ENCODE measurements around the gene COPB2.
"Not testable (repeated sequence)": the region's sequence is repeated elsewhere in the genome, so short reads cannot be mapped to it uniquely, and the experiment has no call there.

COPB2 gene

DNA sequence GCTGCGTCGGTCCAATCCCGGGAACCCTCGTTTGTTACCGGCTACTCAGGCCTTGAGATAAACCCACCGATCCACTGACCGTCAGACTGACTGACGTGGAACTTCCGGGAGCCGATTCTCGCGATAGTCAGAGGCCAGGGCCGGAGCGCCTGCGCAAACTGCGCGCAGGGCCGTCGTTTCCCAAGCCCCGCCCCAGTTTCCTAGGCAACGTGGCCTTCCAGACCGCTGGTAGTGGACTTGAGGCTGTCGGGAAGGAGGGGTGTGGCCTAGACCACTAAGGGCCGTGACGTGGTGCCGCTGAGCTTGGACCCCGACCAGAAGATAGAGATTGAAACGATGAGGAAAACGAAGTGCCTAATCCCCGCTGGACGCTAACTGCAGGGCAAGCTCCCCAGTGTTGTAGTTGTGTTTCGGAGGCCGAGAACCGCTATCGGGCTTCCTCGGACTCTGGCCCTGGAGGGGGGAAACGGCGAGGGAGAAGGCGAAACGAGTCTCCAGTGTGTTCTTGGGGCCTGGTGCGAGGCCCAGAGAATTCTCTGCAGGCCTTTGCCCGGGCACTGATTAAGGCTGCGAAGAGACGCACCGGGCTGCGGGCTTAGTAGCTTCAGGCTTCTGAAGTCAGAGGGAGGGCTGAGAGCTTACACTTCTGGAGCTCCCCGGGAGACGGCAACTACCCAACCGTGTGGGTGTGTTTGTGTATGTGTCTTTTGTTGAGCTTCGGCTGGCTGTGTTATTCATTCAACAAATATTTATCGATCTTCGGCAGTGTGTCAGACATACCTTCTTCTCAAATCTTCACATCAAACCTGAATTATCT lies at the start of gene COPB2:
Gene COPB2, minus strand, starts transcription at position 96 of the 817 bp plus-strand sequence. CDS start 97 bp downstream, outside the sequence.
- peak; percentile 98 for DNase-seq (ENCODE audit: low read depth, low spot score)

DNA sequence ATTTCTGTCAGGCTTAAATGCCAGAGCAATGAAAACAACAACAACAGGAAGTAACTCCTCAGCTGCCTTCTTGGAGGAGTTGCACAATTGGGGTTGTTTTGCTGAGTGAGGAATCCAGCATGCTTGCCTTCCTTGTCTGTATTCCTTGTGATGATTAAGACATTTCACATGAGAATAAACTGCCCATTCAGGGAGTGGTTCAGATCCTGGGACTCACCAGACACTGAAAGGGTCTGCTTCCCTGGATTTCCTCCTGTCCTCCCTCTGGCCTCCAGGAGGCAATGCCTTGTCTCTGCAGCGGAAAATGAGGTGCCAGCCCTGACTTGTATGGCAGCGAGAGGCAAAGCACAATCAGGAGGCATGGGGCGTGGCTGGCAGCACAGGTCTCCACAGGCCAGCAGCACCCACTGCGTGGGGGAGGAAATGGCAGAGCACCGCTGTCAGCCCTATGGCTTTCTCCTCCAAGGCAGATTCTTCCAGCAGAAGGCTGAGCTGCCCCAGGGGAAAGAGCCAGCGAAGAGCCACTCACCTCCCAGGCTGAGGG lies 45.4 kb upstream of the COPB2 start:
- DNase-seq (ENCODE audit: low read depth, low spot score): no peak

DNA sequence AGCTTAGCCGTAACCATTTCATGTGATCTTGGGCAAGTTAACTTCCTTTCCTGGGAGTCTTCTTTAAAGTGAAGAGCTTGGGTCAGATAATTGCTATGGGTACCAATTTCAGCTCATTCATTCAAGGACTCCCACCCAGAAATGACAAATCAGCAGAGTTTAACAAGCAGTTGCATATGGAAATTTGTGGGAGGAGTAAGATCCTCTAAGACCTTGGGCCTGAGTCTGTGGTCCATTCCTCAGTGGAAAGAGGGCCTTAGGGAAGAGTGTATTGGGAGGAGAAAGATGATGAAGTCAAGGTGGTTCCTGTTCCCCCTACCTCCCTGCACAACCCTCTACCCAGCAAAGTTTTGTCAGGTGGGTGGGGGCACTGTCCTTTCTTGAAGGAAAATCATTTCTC lies 44.8 kb upstream of the COPB2 start:
- no peak for DNase-seq (ENCODE audit: low read depth, low spot score)

DNA sequence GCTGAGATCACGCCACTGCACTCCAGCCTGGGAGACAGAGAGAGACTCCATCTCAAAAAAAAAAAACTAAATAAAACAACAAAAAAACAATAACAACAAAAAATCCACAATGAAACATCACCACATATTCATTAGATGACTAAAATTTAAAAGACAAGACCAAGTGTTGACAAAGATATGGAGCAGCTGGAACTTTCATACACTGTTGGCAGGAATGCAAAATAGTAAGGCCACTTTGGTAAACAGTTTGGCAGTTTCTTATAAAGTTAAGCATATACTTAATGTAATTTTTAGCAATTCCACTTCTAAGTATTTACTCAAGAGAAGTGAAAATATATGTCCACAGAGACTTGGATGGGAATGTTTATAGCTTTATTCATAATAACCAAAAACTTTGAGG lies 43.6 kb upstream of the COPB2 start:
- no peak for DNase-seq (ENCODE audit: low read depth, low spot score)

DNA sequence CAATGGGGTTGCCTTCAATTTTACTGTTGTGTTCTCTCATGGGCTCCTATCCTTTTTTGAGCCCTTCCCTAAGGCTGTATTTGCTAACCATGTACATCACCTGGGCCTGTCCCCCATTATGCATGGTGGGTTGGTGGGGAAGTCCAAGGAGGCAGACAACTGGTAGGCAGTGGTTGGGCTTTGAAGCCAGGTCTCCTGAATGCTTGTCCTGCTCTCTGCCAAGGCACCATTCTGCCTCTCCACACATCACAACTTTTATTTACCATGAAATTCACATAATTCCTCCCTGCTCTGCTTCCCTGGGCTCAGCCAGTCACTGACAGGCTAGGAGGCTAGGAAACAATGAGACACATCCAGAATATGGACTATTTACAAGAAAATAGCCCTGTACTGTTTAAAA lies 41.0 kb upstream of the COPB2 start:
- DNase-seq (ENCODE audit: low read depth, low spot score): no peak

DNA sequence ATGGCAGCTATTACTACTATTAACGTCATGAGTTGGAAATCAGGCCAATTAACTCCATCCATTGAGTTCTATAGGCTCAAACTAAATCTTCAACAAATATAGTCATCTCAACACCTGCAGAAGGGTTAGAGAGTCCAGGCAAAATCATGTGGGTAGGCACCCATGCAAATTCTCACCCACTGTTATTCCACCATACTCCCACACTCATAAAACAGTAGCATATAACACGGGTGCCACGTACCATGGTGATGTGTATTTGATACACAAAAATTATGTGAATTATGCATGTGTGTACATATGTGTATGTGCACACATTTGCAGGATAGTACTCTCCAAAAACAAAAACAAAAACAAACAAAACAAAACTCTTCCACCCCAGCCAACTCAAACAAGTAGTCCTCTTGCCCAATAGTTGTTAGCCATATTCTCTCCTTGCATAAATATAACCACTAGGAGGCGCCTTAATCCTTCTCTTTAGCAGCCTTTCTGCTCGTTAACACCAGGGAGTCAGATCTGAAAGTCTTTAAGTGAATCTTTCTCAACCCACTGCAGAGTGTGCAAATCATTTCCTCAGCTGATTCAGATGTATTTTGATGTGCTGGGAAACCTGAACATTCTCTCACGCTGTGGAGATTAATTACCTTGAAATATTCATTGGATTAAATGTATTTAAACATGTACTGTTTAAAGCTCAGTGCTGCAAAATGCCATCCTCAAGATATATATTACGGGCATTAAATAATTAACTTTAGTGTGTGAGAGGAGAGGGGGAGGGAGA lies 38.0 kb upstream of the COPB2 start:
- peak; percentile 57 for DNase-seq (ENCODE audit: low read depth, low spot score)

DNA sequence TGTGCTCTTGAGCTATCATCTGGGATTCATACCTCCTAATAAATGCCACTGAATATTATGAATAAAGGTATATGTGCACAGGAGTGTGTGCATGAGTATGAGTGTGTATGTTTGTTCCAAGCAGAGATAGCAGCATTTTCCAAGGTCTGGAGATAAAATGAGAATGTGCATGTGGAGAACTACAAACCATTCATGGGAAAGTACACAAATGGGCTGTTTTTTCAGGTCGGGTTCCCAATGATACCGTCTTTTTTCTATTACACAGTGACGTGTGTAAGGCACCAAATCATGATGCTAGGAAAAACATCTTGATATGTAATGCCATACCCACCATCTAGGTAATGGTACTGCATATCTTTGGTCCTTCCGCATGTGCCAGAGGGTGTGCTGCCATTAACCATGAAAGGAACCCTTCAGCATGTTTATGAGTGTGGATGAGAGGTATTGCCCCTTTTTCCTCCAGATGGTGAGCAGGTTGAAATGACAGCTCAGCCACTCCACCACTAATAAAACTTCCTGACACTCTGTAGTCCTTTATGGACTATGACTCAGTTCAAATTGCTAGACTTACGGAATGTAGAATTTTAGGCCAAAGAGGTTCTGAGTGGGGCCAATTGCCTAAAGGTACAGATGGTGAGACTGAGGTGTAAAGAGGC lies 36.4 kb upstream of the COPB2 start:
- no peak for DNase-seq (ENCODE audit: low read depth, low spot score)

DNA sequence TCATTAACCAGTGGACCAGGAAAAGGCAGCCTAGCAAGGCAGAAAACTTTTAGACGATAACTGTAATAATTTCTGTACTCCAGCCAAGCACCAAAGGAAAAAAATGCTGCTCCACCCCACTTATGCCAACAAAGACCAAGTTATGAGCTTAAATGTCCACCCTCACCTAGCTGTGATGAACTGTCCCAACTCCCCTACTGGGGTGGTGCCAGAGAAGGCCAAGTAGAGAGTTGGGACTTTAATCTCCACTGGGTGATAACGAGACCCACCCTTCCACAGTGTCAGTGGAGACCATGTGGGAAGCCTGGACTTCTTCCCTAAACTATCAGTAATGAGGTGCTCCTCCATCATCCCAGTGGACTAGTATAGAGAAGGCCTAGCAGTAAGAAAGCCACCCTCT lies 33.8 kb upstream of the COPB2 start:
- DNase-seq (ENCODE audit: low read depth, low spot score): no peak

DNA sequence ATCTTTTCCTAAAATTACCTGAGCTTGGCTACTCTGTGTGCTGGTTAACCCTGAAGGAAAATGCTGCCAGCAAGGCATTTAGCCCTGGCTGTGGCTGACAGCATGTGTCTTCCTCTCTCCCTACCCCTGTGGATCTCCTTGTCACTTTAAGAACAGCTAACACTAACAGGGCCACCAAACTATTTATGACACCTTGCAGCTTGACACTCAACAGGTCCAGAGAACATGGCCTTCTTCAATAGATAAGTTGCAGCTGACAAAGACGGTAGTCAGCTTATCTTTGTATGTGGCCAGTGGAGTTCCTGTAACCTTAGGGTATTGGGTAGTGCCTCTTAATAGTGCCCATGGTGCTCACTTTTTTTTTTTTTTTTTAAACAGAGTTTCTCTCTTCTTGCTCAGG lies 32.0 kb upstream of the COPB2 start:
- no peak for DNase-seq (ENCODE audit: low read depth, low spot score)

DNA sequence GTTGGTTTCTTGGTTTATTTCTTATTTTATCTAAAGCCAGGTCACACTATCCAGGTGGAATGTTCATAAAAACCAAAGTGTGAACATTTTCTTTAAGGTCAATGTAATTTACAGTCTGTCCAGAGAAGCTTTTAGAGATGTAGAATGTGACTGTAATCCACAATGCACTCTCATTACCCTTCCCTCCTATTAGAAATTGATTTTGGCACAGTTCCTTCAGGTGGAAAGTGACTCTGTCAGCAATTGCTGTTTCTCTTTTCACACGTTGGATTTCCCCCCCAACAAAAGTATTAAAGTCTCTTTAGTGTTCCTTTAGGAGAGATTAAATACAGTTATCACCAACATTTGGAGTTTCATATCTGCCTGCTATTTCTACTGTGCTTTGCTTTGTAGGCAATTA lies 31.6 kb upstream of the COPB2 start:
- no peak for DNase-seq (ENCODE audit: low read depth, low spot score)

DNA sequence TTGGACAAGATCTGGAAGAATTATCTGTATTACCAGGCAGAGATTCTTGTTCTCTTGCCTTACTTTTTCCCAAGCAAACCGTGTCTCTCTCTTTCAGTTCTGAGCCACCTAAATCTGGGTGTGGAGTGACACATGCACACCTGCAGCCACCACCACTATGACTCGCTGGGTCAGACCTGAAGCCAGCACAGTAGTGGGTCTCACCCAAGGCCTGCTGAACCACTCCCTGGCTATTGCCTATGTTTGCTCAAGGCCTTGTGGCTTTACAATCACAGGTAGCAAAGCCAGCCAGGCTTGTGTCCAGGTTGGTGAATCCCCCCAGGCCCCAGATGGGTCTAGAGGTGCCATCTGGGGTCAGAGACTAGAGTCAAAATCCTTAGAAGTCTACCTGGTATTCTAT lies 28.7 kb upstream of the COPB2 start:
- DNase-seq (ENCODE audit: low read depth, low spot score): no peak

DNA sequence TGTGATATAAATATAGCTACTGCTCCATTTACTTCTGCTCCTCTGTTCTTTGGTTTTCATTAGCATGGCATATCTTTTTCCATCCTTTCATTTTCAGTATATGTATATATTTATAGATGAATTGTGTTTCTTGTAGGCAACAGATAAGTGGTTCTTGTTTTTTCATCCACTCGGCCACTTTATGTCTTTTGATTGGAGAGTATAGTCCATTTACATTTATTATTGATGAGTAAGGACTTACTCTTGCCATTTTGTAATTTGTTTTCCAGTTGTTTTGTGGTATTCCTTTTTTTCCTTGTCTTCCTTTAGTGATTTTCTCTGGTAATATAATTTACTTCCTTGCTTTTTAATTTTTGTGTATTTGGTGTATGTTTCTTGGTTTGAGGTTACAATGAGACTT lies 26.8 kb upstream of the COPB2 start:
- DNase-seq (ENCODE audit: low read depth, low spot score): no peak

DNA sequence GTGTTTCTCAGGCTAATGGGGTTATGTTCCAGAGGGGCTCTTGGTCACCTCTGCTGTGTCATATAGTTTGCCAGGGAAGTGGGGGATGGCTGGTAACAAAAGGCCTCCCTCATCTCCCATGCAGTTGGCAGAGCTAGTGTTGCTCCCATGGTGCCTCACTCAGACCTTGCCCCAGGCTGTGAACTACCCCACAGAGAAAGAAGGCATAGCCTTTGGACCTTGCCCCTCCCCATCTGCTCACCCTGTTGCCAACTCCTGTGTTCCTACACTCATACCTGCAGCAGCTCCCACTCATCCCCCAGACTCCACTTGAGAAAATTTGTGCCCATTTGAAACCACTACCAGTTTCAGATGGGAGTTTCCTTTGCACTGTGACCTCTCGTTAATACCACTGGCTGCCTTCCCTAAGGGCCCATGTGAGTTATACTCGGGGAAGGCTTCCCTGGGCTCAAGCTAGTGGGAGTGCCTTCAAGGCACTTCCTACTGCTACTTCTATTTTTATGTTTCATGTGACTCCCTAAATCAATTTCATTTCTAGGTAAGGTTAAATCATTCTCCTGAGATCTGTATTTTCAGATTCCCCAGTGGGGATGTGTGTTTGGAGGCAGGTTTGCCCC lies 25.3 kb upstream of the COPB2 start:
- no peak for DNase-seq (ENCODE audit: low read depth, low spot score)

DNA sequence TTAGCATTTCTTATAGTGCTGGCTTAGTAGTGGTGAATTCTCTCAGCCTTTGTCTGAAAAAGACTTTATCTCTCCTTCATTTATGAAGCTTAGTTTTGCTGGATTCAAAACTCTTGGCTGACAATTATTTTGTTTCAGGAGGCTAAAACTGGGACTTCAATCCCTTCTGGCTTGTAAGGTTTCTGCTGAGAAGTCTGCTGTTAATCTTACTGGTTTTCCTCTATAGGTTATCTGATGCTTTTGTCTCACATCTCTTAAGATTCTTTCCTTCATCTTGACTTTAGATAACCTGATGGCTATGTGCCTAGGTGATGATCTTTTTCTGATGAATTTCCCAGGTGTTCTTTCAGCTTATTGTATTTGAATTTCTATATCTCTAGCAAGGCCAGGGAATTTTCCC lies 23.4 kb upstream of the COPB2 start:
- not testable (repeated sequence) for DNase-seq (ENCODE audit: low read depth, low spot score)

DNA sequence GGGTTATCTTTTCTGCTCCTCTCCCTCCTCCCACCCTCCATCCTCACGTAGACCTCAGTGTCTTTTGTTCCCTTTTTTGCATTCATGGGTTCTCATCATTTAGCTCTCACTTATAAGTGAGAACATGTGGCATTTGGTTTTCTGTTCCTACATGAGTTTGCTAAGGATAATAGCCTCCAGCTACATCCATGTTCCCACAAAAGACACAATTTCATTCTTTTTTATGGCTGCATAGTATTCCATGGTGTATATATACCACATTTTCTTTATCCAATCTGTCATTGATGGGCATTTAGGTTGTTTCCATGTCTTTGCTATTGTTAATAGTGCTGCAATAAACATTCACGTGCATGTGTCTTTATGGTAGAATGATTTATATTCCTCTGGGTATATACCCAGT lies 11.7 kb upstream of the COPB2 start:
- not testable (repeated sequence) for DNase-seq (ENCODE audit: low read depth, low spot score)

DNA sequence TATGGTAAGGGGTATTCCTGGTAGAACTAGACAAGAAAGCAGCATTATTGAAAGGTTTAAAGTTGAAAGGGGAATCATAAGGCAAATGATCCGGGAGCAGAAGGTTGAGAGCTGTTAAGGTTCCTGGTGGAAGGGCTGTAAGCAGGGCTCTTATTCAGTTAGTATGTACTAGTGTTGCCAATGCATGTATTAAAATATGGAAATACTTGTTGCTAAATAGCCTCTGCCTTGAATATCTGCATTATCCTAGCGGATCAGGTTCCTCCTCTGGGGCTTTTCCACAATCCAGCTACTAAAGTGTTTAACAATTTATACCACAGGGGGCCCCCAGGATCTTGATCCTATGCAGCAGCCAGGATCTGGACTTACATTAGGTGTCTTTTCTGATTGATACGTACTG lies 7.3 kb upstream of the COPB2 start:
- DNase-seq (ENCODE audit: low read depth, low spot score): no peak

DNA sequence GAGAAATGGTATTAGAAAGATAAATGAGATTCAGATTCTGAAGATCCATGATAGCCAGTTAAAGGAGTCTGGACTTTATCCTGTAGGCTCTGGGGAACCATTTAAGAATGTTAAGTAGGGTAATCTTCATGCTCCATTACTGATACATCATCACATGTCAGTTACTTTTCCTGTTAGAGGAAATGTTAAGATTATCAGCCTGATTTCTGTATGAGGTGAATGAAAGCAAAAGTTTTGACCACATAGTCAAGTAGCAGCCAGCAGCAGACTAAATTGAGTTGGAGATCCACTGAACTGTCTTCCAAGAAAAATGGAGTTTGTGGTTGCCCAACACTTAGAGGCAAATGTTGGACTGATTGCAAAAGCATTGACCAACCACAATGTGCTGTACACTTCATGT lies 4.7 kb upstream of the COPB2 start:
- no peak for DNase-seq (ENCODE audit: low read depth, low spot score)

DNA sequence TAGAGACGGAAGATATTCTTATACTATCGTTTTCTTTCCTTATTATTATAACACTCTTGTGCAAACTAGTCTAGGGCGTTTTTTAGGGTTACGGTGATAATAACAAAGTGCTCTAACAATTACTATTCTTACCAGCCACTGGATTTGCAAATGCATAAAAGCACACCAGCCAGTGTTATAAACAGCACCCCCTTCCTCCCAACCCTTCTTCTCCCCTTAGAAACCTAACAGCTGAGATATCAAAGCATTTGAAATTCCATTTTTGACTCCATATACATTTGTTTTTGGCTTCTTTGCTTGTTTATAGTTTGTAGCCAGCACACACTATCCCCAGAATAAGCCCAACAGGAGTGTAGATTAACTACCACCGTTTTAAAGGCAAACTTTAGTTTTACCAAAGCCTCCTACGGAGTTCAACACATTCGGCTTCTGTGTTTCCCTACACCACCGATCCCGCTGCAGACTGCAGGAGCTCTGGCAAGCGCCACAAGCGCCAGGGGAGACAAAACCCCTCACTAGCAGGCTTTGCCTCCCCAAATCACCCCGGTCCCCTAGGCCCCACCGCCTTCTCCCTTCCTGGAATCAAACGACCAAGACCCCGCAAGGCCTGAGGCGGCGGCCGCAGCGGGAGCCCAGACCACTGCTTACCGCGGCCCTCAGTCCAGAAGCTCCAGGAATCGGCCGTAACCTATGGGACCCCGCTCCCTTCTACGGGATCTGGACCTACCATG lies 461 bp downstream of the COPB2 start:
- no peak for DNase-seq (ENCODE audit: low read depth, low spot score)

DNA sequence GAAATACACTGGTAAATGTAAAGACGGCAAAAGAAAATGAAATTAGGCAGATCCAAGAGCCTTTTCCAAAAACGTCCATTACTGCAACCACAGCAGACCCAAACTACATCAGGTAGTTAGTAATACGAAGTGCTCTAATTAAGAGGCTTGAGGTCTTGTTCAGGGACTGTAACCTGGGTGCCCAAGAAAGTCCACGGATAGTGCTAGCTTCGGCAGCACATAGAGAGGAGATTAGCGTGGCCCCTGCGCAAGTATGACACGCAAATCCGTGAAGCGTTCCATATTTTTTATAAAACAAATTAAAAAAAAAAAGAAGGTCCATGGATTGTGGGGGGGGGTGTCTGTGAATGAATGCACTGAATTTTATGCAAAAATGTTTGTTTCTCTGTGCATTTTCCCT lies 1.4 kb downstream of the COPB2 start:
- DNase-seq (ENCODE audit: low read depth, low spot score): no peak

DNA sequence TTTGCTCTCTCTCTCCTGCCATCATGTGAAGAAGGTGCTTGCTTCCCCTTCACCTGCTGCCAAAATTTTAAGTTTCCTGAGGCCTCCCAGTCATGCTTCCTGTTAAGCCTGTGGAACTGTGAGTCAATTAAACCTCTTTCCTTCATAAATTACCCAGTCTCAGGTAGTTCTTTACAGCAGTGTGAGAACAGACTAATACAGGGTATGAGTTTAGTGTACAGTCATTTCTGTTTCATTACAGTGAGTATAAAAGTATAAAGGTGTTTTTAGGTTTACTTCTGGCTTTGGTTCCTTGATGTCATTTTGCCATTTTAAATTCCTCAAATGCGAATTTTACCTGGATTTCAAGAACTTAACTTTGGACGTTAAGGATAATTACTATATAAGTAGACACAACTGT lies 7.2 kb downstream of the COPB2 start:
- not testable (repeated sequence) for DNase-seq (ENCODE audit: low read depth, low spot score)

DNA sequence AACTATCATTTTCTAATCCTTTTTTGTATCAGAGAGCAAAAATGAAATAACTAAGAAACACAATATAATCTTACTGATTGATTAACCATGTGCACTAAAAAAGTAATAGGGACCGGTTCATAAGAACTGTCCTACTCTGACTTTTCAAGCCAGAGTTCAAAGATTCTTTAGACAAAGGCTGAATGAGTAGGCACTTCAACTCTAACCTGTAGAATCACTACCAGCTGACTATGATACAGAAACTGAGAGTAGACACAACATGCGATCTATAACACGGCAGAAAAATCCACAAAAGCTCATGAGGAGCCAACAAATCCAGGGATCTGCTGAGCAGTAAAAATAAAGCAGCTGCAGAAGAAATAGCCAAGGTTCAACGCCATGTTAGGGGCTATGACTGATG lies 8.9 kb downstream of the COPB2 start:
- no peak for DNase-seq (ENCODE audit: low read depth, low spot score)
